Fibroblast of villous mesenchyme (primary cell): ENCODE measurements around the gene RNF114. TPM values are rescaled to one million over a fixed set of nuclear protein-coding genes. Genes with fewer than 3 reads are reported as not detected.
"Not testable (repeated sequence)": the region's sequence is repeated elsewhere in the genome, so short reads cannot be mapped to it uniquely, and the experiment has no call there.

ENCODE experiments used
- DNase-seq: peaks from one replicate; pipeline ENCODE4 v3.0.0-alpha.2; 2010; ENCODE audit warnings: low read depth
- H3K4me3 ChIP-seq: 2 replicates; pipeline ENCODE4 v1.5.1; 2011; ENCODE audit warnings: low read depth, mild to moderate bottlenecking, low read length
- CTCF ChIP-seq: IDR thresholded peaks from 2 replicates; pipeline ENCODE4 v1.5.1; 2012; ENCODE audit warnings: low read depth, mild to moderate bottlenecking, low read length; ENCODE audit not compliant: insufficient read depth
- total RNA-seq: library from RNA; depleted of rRNA; stranded (reverse); fragments of >200 nt; gene quantifications from 2 replicates; pipeline ENCODE4 v1.2.3, GENCODE V29; 2012

RNF114 gene
- total RNA-seq, 1 donor = 57.0 TPM

DNA sequence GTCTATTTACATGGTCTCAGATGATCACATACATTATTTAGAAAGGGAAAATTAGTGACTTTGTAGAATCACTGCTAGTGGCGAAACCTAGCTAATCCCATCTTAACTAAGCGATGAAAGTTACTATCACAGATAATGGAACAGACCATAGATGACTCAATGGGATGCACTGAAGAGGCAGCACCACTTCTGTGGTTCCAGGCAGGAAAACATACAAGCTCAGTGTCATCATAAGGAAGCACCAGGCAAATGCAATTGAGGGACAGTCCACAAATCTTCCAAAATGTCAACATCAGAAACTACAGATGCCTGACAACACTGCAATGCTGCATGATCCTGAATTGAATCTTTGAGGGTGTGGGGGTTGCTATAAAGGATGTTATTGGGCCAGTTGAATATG is 30.7 kb downstream of the RNF114 start:
- no peak for DNase-seq
- H3K4me3 ChIP-seq = no peak overlapping the region
- TF ChIP-seq CTCF = no peak

- DNase-seq = no peak
- TF ChIP-seq CTCF = no peak
- H3K4me3 ChIP-seq = no peak overlapping the region
Observed at GRCh38 chr20:49969234-49969633, 33.0 kb downstream of the RNF114 start.

DNA sequence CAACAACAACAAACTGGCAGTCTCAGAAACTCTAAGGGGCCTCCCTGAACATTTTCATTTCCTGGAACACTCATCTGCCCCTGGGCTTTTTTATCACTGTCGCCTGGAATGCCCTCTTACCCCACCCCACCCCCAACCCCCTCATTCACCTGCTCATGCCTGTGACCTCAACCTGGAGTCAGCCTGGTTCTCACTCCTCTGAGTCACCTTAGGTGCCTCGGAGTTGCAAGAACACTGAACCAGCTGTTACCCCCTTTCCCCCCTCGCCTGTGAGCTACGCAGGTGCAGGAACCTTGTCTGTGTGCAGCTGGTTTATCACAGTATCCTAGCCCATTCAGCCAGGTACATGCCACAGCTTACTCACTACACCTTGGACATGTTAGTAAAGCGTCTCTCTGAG is 33.7 kb downstream of the RNF114 start:
- no peak for DNase-seq
- TF ChIP-seq CTCF = no peak
- H3K4me3 ChIP-seq = no peak overlapping the region

- H3K4me3 ChIP-seq = no peak overlapping the region
- no peak for TF ChIP-seq CTCF
- no peak for DNase-seq
Observed at GRCh38 chr20:49970498-49970897, 34.3 kb downstream of the RNF114 start.

- no peak overlapping the region for H3K4me3 ChIP-seq
- DNase-seq = no peak
- no peak for TF ChIP-seq CTCF
Observed at GRCh38 chr20:49973981-49974380, 37.8 kb downstream of the RNF114 start.

DNA sequence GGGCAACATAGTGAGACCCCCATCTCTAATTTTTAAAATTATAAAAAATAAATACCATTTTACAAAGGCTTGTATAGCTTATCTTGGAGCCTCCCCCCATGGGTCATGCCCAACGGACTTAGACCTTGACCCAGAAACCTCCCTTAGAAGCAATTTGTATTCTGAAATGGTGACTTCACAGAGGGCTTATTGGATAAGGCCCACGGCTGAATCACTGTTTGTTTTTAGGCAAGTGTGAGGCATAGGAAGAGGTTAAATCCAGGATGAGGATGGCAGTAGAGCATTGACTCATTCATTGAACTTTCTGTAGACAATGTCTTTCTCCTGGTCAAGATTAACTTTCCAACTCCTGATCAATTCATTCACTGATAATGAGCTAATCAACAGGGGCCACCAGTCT is 40.3 kb downstream of the RNF114 start:
- no peak for TF ChIP-seq CTCF
- no peak for DNase-seq
- H3K4me3 ChIP-seq = no peak overlapping the region

GRCh38 chr20:49977740-49978139 is 41.5 kb downstream of the RNF114 start:
- not testable (repeated sequence) for DNase-seq, H3K4me3 ChIP-seq

GRCh38 chr20:49978685-49979029 is 42.5 kb downstream of the RNF114 start:
- no peak for TF ChIP-seq CTCF
- H3K4me3 ChIP-seq = no peak overlapping the region
- no peak for DNase-seq
